Measurements from ENCODE around the gene IGSF21.
"Not testable (repeated sequence)": the region's sequence is repeated elsewhere in the genome, so short reads cannot be mapped to it uniquely, and the experiment has no call there.

IGSF21 gene

GRCh38 chr1:18413541-18414305 is 306.1 kb downstream of the IGSF21 start:
- DNase-seq: no peak

GRCh38 chr1:18414321-18414720 is 306.7 kb downstream of the IGSF21 start:
- DNase-seq: no peak

DNA sequence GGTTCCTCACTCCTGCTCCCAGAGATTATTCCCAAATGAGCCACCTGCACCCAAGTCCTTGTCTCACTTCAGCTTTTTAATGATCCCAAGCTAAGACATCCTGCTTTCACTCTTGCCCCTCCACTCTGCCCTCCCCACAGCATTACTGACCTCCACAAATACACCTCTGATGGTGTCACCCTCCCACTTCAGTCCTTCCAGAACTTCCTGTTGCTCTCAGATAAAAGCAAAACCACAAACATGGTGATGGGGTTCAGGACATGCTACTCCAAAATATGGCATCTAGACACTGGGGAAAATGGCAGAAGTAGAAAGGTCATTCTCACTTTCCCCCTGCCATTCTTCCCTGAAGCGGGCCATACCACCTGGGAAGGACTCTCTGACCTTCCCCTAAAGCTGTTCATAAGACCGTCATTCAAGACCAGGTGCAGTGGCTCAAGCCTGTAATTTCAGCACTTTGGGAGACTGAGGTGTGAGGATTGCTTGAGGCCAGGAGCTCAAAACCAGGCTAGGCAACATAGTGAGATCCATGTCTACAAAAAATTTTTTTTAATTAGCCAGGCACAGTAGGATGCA is 307.4 kb downstream of the IGSF21 start:
- DNase-seq: no peak

- no peak for DNase-seq
Observed at GRCh38 chr1:18415448-18416027, 307.9 kb downstream of the IGSF21 start.

DNA sequence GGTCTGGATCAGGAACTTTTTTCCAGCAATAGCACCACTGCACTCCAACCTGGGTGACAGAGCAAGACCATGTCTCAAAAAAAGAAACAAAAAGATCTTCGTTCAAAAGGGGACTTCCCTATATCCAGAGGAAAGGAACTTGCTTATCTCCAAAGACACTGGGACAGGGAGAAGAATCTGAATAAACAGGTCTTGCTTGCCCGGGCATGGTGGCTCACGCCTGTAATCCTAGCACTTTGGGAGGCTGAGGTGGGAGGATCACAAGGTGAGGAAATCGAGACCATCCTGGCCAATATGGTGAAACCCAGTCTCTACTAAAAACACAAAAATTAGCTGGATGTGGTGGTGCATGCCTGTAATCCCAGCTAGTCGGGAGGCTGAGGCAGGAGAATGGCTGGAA is 308.5 kb downstream of the IGSF21 start:
- DNase-seq: not testable (repeated sequence)

DNA sequence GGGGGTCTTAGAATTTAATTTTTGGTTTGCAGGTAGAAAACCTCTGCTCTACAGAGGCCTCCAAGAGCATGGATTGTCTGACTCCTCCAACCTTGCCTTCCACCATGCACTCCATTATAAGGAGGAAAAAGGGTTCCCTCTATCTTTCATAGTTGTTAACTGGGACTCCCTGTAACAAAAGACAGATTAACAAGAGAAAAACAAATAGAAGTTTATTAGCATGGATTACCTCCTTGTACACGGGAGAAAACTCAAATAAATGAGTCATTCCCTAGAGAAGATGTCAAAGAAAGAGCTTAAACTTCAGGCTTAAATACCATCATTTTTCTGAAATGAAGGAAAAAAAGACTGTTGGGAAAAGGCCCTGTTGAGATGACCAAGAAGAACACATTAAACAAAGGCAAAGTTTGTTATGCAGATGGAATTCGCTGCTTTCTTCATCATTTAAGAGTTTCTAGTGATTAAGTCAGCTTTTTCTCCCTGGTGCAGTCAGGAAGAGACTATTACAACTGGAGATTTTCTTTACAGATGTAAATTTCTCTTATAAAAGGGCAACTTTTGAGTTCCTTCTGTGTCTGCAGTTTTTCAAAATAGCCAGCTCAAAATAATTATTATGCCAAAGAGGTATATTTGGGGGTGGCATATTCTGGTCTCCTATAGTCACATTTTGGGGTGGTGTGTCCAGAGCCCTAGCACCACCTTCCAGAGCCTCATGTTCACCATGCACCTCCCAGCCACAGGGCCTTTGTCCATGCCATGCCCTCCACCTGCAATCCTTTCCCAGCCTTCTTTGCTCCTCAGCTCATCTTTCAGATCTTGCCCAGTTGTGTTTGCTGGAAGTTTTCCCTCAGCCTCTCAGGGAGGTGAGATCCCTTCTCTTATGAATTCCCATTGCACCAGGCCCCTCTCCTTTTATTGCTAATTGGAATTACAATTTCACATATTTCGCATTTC is 310.0 kb downstream of the IGSF21 start:
- no peak for DNase-seq

- no peak for DNase-seq
Observed at GRCh38 chr1:18419113-18419844, 311.7 kb downstream of the IGSF21 start.

GRCh38 chr1:18419845-18420184 is 312.2 kb downstream of the IGSF21 start:
- no peak for DNase-seq

DNA sequence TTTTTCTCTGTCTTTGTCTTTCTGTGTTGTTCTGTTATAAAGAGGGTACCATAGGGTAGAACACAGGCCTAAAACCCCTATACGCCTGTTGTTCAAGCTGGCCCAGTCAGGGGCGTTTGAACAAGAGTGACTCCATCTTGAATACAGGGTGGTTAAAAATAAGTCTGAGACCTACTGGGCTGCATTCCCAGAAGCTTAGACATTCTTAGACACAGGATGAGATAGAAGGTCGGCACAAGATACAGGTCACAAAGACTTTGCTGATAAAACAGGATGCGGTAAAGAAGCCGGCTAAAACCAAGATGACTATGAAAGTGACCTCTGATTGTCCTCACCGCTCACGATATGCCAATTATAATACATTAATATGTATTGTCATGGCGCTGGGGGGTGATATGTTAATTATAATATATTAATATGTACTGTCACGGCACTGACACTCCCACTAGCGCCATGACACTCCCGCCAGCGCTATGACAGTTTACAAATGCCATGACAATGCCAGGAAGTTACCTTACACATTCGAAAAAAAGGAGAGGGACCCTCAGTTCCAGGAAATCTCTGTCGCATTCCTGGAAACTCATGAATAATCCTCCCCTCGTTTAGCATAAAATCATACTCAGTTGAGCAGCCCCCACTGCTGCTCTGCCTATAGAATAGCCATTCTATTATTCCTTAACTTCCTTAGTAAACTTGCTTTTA is 314.6 kb downstream of the IGSF21 start:
- DNase-seq: no peak

DNA sequence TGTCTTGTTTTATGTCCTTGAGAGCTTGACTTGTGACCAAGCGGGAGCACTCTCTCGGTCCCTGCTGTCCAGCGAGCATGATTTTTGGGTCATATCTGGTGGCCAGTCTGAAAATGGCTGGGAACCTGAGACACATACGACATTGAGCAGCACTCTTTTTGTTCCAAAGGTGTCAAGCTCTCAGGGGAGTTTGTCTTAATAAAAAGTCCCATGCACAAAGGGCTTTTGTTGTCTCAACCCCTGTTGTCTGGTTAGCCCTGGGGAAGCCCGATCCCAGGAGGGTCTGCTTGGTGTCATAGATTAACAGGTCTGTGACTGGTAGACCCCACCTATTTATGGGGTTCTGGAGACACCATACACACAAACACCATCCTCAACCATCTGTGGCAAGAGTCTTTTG is 315.4 kb downstream of the IGSF21 start:
- no peak for DNase-seq

DNA sequence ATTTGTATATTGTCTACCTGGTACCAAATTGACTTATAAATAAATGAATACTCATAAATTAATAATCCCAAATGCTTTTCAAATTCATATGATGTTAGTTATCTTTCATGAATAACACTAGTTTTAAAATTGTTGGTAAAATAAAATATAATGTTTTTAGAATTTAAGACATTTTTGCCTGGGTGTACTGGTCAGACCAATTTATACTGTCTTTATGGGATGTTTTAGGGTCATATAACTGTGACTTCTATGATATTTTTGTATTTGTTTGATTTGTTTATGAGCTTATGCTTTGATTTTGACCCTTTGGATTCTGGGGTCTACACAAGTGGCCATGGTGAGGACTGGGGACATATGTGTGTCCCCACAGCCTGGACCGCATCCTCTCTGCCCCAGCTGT is 319.0 kb downstream of the IGSF21 start:
- DNase-seq: no peak
